HG03565 (cell line): ENCODE data around the gene APBB2.
"Not testable (repeated sequence)": the region's sequence is repeated elsewhere in the genome, so short reads cannot be mapped to it uniquely, and the experiment has no call there.

ENCODE experiments used
- ATAC-seq: cut with Tn5 transposase; IDR thresholded peaks from one replicate; pipeline ENCODE4 v1.9.1; 2021; ENCODE audit warnings: mild to moderate bottlenecking, moderate library complexity; ENCODE audit not compliant: unreplicated experiment

The APBB2 gene

DNA sequence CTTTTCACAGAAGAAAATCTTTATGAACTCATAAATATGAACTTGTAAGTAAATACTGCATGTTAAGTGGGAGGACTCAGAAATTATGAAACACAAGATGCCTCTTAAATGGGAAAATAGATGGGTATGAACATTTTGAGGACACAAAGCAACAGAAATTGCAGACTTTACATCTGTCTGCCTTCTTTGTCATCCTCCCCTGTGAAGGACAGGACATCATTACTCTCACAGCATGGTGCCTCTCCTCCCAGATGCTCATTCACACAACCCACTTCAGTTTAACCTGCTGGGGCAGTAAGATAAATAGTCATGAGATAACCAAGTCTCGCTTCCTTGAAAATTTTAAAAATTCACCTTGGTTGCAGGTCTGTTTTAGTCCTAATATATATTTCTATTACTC is 144.5 kb downstream of the APBB2 start:
- no peak for ATAC-seq

DNA sequence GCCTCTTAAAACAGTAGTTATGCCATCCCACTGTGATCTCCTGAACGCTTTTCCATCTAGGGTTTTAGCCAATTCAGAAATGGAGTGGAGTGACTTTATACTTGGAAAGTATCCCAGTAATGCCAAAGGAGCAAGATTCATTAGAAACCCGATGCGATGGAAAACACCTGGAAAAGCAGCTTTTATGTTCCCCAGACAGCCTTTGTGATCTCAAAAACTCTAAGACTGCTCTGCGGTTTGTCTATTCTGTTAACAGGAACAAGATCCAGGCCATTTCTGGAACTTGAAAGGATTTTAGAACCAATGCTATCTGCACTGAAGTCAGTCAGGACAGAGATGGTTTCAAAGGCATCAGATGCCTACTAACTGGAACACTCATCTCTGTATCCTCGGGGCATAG is 145.1 kb downstream of the APBB2 start:
- ATAC-seq = no peak

DNA sequence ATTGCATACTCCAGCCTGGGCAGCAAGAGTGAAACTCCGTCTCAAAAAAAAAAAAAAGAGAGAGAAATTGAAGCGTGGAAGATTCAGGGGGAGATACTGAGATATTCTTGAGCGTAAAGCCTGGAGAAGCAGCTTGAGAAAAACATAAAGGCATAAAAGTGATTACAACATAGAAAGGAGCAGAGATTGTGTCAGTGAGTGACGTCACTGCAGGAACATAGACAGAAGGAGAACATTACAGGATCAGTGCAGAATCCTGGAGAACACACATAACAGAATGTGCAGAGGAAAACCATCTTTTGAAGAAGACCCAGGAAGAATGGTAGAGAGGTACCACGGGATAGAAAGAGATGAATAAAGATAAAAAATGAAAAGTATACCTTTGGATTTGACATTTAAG is 147.0 kb downstream of the APBB2 start:
- no peak for ATAC-seq

DNA sequence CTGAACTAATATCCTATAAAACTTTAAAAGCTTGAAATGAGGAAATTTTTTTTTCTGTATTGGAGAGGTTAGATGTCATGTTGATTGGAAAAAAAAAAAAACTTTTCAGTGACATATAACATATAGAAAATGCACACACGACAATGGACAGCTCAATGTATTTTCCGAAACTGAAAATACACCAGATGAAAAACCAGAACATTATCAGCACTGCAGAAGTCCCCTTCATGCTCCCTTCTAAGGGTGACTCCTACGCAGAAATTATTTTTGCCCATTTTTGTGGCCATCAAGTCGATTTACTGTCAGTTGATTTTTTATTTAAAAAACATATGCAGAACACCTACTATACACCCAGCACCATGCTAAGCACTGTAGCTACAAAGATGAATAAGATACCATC is 148.3 kb downstream of the APBB2 start:
- no peak for ATAC-seq

DNA sequence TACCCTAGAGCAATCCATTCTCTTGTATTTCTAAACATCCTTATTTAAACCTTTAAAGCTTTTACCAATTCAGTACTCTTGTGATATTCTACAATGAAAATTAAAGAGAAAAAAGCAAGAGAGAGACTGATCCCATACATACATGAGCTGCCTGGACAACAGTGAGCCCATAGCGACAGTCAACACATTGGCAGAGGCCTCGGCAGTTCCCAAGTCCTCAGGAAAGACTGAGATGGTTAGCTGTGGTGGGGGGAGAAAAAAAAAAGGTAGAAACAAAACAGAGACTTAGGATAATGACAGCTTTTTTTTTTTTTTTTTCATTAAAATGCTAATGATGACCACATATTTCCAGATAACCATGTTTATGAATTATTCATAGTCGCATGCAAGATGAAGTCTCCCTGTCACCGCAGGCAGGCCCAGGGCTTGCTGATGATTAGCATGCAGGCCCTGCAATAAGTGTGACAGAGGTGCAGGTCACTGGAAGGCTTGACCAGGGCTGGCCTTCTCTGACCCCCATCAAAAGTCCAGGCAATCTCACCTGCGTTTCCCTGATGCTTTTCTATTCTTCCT is 148.8 kb downstream of the APBB2 start:
- ATAC-seq = no peak

DNA sequence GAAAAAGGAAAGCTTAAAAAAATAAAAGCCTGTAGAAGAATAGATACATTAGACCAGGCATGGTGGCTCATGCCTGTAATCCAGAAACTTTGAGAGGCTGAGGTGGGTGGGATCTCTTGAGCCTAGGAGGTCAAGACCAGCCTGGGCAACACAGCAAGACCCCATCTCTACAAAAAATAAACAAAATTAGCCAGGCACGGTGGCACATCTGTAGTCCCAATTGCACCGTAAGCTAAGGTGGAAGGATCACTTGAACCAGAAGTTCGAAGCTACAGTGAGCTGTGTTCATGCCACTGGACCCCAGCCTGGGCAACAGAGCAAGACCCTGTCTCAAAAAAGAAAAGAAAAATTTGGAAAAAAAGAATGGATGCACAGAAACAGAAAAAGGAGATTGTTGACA is 149.4 kb downstream of the APBB2 start:
- ATAC-seq = no peak

DNA sequence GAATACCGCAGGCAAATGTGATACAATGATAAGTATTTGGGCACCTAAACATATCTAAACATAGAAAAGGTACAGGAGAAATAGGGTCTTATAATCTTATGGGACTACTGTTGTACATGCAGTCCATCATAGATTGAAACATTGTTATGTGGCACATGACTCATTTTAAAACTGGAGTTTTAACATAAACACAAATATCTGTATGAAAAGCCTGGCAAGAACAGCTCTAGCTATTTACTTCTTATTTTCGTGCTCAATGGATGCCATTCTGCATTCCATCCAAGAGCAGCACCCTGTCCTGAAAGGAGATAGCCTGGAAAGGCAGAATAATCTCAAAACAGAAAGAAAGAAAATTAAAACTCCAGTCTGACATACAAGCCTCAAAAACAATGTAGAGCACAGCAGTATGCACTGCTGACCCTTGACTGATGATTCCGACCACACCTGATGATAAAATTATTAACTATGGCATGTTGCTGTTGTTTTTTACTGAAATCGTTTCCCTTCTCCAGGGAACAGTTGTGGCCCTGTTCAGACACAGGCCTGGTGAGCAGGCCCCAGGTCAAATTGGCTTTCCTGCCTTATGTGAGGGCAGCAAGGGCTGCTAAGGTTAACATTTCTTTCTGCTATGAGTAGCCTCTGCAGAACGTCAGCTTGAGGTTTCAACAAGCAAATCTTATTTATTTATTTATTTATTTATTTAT is 152.7 kb downstream of the APBB2 start:
- no peak for ATAC-seq

DNA sequence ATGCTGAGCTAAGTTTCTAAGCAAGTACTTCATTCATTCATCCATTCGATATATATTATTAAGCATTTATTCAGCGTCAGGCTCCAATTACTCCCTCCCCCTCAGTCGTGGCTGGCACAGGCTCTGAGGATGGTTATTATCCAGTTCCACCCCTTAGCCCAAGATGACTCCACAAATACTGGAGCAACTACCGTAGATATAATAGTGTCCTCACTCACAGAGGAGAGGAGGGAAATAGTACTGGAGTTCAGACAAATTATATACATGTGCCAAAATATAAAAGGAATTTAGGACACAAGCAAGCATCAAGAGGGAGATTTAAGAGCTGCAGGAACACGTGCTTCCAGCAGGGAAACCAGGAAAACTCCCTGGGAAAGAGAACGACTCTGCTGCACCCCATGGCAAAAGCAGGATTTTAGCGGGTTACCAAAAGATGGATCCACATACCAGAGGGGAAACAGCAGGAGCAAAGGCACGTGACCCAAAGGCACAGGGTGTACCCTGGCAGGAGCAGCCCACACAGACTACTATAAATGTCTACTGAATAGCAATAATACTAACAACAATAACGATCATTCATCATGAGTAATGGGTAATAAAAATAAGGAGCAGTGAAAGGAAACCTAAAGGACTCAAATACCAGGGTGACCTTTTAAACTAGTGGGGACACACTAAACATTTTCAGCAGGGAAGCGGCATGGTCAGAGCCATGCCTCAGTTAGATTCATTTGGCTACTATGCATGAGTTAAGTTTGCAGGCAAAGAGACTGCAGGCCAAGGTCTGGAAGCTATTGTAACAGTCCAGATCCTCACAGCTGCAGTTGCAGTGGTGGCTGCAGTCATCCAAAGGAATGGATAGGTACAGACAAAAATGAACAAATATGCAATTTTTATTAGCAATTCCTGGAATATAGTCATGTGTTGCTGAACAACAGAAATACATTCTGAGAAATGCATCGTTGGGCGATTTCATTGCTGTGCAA is 153.7 kb downstream of the APBB2 start:
- ATAC-seq = no peak

DNA sequence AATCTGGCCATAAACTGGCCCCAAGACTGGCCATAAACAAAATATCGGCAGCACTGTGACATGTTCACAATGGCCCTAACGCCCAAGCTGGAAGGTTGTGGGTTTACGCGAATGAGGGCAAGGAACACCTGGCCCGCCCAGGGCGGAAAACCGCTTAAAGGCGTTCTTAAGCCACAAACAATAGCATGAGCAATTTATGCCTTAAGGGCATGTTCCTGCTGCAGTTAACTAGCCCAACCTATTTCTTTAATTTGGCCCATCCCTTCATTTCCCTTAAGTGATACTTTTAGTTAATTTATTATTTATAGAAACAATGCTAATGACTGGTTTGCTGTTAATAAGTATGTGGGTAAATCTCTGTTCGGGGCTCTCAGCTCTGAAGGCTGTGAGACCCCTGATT is 154.9 kb downstream of the APBB2 start:
- ATAC-seq = not testable (repeated sequence)

DNA sequence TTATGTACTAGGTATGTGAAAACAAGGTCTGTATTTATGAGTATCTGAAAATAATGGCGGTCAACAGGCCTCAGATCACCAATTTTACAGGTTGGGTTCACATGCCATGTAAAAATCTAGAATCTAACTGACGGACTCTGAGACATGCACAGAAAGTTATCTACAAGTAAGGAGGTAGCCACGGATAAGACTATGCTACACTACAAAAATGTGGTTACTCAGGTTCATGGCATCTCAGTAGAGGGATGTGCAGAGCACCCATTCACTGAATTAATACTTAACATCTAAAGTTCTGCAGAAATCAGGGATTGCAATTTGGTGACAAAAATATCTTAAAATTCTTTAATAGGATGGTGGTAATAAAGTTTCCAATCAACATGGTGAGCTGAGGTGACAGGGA is 155.9 kb downstream of the APBB2 start:
- ATAC-seq = no peak

DNA sequence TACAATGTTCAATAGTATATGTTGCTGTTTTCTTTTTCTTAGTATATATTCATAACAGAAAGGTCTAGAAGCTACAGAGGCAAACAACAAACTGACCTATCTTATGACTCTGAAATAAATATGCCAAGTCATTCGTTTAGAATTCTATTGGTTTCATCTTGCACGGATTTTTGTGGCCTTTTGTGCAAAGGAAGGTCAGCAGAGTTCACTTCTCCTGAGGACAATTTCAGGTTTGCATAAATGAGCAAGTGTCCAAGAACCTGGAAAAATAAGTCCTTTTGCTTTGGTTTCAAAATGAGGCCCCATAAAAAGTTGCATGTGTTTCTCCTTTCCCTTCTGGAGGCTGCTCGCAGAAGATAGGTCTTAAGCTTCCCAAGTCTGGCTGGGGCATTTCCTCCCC is 156.9 kb downstream of the APBB2 start:
- no peak for ATAC-seq

DNA sequence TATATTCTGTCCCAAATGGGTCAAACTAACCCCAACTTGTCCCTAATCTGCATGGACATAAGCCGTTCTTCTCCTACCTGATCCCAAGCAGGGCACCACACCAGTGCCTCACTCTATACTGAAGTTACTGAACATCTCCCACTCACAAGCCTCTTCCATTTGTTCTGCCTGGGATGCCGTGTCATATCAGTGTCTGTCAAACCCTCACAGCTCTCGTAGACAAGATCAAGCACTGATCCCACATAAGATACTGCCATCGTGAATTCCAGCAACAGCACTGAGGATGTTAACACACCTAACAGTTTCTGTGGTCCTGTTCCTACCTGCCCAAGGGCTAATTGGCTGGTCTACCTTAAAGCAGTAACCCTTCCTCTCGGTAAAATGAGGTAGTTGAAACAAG is 162.1 kb downstream of the APBB2 start:
- no peak for ATAC-seq

DNA sequence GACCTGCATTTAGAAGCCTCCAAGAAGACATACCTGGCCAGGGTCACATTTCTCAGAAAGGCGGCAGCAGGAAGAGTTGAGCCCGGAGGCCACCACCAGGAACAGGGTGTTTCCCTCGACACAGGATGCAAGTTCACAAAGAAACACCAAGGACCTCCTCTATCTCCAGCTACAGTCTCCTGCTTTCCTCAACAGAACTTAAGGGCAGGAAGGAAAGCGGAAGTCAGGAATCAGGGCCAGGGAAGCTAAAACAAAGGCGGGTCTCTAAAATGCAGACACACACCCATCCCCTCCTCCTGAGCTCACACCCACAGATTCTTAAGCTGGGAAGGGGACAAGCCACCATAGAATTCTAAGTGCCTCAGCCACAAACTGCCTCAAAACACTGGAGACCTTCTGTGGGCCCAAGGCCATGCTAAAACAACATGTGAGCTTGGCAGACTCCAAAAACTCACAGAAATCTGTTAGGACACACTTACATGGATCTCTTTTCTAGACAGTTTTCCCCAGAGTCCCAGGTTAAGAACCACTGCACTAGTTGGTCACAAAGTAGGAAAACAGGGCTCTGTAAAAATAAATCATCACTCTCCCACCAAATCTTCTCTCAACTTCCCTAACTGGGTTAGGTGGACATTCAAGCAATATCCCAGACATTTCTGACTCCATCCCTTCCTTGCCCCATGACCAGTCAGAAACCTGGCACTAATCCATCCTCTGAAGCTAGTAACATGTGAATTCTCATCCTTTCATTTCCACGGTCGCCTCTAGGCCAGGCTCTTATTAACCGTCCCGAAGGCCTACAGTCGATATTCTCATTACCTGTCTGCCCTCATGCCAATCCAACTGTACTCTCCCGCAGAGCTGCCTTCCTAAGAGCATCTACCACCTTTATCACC is 163.2 kb downstream of the APBB2 start:
- no peak for ATAC-seq

DNA sequence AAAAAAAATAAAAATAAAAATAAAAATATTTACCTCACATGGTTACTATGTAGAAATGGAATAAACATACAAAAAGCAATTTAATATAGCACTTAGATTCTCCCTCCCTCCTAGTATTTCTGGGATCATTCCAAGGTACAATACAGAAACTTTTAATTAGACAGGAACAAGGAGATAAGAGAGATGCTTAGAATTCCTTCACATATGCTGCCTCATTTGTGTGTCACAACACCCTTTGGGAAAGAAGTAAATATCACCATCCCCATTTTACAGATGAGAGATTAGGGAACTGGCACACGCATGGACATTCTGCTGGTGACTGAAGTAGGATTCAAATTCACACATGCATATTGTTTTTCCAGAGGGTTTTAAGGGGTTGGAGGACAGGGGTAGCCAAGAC is 164.2 kb downstream of the APBB2 start:
- no peak for ATAC-seq

DNA sequence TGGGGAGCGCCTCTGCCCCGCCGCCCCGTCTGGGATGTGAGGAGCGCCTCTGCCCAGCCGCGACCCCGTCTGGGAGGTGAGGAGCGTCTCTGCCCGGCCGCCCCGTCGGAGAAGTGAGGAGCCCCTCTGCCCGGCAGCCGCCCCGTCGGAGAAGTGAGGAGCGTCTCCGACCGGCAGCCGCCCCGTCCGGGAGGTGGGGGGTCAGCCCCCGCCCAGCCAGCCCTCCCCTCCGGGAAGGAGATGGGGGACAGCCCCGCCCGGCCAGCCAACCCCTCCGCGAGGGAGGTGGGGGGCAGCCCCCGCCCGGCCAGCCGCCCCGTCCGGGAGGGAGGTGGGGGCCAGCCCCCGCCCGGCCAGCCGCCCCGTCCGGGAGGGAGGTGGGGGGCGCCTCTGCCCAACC is 165.2 kb downstream of the APBB2 start:
- ATAC-seq = not testable (repeated sequence)

DNA sequence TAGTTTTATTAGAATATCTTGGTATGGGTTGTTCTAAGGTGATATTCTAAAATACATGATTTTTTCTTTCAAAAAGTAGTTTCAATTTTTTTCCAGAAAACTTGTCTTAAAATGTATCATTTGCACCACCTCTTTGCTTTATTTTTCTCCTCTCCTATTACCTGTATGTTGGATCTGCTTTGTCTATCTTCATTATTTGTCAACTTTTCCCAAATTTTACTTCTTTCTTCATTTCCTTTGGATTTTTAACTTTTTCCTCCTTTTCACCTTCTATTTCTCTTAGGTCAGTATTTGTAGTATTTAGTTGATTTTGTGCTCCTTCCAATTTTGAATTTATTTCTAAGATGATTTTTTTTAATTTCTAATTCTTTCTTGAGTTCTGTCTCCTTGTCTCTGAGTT is 169.6 kb downstream of the APBB2 start:
- no peak for ATAC-seq

DNA sequence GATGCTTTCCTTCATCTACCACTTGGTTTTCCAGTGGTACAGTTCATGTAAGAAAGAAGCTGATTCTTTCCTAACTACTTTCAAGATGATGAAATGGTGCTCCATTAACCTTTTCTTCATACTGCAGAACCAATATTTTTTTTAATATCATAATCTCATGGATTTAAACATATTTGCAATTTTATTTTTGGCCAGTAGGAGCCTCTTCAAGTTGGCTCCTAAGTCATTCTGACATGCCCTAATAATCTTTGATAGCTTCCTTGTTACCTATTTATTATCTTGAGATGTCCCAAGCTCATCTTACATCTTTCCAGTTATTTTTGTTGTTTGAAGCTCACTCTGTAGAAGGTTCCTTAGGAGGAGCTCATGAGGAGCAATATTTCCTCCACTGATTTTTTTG is 170.2 kb downstream of the APBB2 start:
- no peak for ATAC-seq

DNA sequence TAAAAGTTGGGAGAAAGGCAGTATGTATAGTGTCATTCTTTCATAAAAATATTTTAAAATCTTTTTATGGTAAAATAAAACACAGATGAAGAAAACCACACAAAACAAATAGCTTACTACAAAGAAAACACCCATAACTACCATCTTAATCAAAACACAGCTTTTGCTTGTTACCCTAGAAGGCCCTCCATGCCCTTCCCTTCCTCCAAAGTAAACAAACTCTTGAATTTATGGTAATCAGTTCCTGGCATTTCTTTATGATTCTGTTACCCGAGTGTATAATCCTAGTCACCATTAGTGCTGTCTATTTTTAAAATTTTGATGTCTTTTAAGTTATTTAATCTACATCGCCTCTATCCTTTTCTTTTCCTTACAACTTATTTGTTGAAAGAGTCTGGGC is 170.9 kb downstream of the APBB2 start:
- no peak for ATAC-seq

DNA sequence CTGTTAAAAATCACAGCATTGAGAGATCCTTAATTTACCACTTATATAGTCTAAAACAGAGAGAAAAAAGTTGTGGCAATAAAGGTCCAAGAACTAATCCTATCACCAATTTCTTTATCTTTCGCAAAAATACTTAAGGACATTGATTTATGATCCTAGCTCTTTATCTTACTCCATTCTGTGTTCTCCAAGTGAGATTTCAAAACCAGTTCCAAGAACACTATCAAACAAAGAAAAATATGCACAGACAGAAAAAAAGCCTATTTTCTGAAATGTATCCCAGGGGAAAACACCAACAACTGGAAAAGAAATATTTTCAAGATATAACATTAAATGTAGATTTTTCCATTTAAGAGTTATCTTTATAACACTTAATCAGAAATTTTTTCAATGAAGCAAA is 172.8 kb downstream of the APBB2 start:
- ATAC-seq = no peak

DNA sequence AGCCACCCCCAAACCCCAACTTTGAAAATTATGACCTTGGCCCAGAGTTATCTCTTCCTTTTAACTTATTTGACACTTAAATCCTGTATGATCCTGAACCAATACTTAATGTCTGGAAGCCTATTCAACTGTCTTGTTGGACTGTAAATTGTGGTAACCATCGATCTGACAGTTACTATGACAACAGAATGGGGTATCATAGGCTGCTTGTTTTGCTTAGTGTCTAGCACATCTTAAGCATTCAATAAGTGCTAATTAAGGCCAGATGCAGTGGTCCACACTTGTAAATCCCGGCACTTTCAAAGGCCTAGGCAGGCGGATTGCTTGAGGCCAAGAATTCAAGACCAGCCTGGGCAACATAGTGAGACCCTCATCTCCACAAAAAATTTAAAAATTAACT is 175.0 kb downstream of the APBB2 start:
- no peak for ATAC-seq

DNA sequence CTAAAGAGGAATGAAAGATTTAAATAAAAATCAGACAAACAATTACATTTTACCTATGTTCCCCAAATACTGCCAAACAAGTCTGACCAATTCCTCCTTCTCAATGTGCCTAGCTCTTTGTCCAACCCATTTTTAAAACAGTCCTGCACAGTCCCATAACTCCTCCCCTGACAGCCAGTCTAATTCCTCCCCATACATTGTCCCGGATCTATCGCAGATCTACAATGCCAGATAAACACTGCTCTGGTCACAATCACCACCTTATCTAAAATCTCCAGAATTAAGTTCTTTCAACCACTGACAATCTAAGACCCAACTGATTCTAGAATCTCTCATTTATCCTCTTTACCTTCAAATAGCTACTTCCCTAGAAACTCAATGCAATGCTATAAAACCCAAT is 176.0 kb downstream of the APBB2 start:
- no peak for ATAC-seq
